Stimulated activated naive CD8-positive, alpha-beta T cell treated with anti-CD3 and anti-CD28 coated beads, Interleukin-15, Interleukin-2, amounts not matched to agents 100 U/mL and 50 U/mL, for 24 hours (primary cell): Measurements from ENCODE around the gene UGT1A6.
"Not testable (repeated sequence)": the region's sequence is repeated elsewhere in the genome, so short reads cannot be mapped to it uniquely, and the experiment has no call there.

Experiments
- ATAC-seq: fragments of 150-1000 bp; cut with Tn5 transposase; one replicate; pipeline ENCODE4 v1.10.0; 2021
- DNase-seq: peaks from one replicate; pipeline ENCODE4 v3.0.0; 2021

UGT1A6 gene

DNA sequence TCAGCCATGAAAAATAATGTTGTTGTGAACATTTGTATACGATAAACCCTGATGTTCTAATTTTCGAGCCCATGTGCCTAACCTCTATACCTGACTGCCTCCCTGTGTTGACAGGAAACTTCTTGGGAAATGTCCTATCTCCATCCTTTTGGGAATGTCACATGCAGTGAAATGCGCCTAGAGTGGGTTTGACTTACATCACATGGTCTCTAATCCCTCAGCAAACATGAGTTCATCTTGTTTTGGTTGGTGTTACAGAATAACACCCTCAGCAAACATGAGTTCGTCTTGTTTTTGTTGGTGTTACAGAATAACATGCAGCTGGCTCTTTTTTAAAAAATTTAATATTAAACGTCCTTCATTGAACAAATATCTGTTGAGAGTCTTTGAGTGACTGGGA, 4.3 kb upstream of the UGT1A6 start:
- ATAC-seq, result no peak
- DNase-seq, result no peak

DNA sequence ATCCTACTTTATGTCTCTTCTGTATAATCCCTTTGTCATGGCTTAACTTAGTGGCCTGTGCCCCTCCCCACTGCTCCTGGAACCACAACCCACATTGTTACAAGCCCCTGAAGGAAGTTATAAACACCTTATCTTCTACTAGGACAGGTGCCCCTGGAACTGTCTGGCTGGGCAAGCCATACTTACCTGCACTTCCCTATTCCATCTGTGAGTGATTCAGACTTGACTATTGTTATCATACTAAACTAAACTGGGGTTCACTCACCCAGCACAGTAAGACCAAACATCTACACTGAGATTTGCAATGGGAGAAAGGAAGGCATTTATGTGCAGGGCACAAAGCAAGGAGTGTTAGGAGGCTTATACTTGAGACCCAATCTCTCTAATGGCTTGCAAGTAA, 3.7 kb upstream of the UGT1A6 start:
- DNase-seq (no peak), ATAC-seq (no peak)

DNA sequence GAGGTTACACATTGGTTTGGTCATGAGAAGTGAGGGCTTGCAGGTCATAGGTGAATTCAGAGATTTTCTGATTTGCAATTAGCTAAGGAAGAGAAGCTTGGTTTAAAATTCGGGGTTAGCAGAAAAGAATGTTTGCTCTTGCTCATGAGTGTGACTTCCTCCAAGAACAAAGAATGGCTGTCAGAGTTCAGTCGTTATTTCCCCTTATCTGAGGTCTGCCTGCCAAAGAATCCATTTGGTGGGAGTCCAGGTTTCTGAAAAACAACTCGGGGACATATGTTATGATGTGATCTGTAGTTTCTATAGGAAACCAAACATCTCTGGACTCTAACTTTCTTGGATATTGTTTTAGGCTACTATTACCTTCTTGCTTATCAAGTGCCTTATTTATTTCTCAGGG, 3.2 kb upstream of the UGT1A6 start:
- DNase-seq (no peak), ATAC-seq (no peak)

DNA sequence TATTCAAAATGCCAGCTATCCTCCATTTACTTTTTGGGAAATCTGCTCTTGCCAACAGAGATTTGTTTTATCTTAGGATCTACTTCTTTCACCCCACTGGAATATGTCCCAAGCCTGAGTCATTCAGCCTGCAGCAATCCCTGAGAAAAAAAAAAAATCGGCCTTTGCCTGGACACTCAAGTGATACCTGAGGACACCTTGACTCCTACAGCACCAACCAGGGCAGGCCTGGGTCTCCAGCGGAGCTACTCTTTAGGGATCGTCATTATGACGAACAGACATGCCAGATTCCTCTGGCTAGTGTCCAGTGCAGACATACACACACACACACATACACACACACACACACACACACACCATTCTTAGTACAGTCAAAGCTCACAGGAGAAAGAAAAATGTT, 2.2 kb upstream of the UGT1A6 start:
- ATAC-seq (no peak), DNase-seq (no peak)

DNA sequence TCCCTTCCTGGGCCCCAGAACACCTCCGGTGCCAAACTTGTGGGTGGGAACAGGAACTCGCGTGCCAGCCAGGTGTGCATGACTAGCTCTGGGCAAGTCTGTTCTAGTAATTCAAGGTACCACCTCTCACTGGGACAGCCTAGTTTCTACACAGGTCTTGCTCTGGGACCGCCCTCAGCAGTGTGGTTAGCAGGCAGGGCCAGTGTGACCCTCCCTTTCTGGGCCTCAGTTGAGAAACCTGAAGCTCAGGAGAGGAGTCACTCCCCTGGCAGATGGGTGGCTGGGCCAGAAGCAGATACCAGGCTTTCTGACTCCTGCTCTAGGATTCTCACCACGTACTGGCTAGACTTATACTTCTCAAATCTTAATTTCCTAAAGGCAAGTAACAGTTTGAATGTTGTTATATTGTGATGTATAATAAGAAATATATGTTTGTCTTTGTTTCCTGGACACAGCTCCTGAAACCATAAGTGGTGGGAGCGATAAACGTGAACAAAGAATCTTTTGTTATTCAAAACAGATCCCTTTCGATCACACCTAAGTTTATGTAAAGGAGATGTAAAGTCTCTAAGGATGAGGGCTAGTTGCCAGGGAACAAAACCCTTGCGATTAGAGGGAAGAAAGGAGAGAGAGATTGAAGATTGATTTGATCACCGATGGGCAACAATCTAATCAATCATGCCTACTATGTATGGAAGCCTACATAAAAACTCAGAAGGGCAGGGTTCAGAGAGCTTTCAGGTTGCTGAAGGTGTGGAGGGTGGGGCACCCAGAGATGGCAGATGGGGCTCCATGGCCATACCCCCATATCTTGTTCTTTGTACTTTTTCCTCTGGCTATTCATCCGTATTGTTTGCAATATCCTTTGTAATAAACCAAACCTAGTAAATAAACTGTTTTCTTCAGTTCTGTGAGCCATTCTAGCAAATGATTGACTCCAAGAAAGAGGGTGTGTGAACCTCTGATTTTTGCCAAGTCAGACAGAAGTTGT, 952 bp upstream of the UGT1A6 start:
- DNase-seq (no peak), ATAC-seq (no peak)

DNA sequence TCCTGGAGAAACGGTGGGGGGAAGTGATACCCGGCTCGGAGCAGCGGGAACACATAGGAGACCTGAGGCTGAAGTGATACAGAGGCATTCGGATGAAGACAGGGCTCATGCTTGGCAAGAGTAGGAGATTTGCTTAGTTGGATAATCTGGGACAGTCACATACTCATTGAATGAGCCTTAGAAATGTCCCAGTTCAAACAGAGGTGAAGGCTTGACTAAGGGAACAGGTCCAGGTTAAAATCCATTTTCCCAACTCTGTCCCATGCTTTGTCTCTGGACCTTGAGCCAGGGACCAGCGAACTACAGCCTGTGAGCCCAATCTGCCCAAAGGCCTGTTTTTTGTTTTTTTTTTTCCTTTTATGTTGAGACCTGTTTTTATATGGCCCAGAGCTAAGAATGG, 1.3 kb downstream of the UGT1A6 start:
- no peak for ATAC-seq
- DNase-seq, result no peak

DNA sequence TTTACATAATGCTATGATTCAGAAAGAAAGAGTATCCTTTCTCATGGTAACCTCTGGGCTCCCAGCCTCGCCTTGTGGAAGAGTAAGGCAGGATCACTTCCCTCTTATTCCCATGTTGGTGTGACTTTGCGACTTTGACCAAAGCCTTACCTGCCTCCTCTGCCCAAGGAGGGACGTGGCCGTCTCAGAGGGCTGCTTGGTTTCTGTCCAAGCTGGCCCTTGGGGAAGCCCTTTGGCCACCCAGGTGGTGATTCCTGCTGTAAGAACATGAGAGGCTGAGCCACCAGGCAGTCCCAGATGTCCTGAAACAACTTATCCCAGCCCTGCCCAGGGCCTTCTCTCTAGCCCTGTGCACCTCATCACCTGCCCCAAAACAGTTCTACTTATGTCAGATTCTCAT, 6.0 kb downstream of the UGT1A6 start:
- ATAC-seq (no peak), DNase-seq (no peak)

DNA sequence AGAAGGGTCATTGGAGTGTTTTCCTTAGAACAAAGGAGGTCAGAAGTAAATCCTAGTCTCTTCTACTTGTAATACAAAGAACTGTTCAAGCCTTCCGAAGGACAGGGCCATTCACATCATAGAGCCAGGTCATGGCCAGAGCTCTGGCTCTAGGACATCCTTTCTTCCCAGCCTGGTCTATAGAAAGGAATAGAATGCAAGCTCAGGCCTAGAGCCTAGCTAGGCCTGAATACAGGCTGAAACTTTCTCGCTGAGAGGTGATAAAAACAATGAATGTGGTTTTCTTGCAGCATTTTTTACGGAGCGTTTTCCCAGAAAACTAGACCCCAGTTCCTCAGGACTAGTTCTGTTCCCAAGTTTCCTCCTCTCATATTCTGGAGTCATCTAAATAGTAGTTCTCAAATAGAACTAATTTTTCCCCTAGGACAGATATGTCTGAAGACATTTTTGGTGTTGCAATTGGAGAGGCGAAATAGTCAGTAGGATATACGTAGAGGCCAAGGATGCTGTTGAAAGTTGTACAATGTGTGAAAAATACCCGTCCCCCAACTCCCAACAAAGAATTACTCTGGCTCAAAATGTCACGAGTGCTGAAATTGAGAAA, 6.8 kb downstream of the UGT1A6 start:
- DNase-seq (no peak), ATAC-seq (no peak)

DNA sequence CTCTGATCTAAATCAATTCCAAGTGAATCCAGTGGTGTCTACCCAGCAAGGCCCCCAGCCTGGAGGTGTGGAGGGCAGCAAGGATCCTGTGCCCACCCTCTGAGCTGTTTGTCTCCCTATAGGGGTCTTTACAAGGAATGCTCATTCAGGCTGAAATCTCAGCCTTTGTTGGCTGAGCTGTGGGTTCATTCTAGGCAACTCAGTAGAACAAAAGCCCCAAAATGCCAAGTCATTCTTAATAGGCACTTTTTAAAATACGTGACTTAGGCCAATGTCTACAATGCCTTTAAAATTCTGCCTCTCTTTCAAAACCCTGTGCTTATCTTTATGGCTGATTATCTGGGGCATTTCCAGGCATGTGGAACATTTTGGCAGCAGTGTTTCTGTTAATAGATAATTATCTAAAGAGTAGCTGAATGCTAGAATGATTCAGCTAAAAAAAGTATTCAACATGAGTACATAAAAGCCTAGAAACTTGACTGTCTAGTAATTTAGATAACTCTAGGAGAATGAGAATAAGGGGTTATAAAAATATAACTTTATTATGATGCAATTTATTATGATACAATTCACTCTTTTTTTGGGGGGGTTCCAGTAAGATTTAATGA, 7.4 kb downstream of the UGT1A6 start:
- DNase-seq, result no peak
- no peak for ATAC-seq

DNA sequence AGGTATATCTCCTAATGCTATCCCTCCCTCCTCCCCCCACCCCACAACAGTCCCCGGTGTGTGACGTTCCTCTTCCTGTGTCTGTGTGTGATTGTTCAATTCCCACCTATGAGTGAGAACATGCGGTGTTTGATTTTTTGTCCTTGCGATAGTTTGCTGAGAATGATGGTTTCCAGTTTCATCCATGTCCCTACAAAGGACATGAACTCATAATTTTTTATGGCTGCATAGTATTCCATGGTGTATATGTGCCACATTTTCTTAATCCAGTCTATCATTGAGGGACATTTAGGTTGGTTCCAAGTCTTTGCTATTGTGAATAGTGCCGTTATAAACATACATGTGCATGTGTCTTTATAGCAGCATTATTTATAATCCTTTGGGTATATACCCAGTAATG, 8.2 kb downstream of the UGT1A6 start:
- ATAC-seq, DNase-seq: not testable (repeated sequence)

DNA sequence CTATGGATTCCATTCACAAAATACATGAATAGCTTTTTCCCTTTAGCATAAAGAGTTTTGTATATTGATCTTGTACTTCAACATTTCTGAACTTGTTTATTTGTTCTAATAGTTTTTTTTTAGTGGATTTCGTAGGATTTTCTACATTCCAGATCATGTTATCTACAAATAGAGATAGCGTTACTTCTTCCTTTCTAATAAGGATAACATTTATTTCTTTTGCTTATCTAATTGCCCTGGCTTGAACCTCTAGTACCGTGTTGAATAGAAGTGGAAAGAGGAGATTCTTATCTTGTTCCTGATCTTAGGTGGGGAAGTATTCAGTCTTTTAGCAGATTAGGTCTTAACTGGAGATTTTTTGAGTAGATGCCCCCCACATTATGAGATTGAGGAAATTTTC, 9.5 kb downstream of the UGT1A6 start:
- ATAC-seq (no peak), DNase-seq (no peak)

DNA sequence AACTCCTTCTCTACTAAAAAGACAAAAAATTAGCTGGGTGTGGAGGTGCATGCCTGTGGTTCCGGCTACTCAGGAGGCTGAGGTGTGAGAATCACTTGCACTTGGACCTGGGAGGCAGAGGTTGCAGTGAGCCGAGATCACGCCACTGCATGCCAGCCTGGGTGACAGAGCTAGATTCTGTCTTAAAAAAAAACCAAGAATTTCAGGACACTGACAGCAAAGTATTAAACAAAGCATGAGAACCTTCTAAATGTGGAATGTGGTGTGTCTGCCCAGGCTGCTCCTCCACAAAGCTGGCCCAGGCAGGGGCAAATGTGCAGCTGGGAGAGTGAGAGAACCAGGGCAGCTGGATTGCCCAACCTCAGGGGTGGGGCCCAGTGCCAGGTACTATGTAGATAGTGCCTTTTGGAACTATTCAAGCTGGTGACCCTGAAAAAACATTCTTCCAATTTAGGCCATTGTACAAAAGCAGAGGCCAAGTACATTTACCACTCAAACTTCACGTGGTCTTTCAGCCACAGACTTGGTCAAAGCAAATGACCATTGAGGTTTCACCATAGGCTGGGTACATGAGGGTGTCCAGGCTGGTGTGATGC, 13.3 kb downstream of the UGT1A6 start:
- DNase-seq, result no peak
- ATAC-seq, result no peak

DNA sequence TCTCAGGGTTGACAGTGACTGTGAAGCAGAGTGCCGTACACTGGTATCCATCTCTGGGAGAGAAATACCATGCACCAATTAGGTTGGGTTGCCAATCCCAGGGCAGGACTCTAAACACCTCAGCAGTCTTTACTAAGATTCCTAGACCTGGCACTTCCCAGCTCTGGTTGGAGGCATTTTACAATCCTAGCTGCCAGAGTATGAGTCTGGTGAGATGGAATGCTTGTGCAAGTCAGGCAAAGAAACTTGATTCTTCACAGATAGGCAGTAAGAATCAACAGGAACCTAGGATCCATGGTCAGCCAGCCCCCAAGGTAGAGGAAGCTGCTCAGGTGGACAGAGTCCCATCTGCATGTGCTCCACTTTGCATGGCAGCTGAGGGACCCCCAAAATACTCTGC, 14.0 kb downstream of the UGT1A6 start:
- DNase-seq (no peak), ATAC-seq (no peak)

DNA sequence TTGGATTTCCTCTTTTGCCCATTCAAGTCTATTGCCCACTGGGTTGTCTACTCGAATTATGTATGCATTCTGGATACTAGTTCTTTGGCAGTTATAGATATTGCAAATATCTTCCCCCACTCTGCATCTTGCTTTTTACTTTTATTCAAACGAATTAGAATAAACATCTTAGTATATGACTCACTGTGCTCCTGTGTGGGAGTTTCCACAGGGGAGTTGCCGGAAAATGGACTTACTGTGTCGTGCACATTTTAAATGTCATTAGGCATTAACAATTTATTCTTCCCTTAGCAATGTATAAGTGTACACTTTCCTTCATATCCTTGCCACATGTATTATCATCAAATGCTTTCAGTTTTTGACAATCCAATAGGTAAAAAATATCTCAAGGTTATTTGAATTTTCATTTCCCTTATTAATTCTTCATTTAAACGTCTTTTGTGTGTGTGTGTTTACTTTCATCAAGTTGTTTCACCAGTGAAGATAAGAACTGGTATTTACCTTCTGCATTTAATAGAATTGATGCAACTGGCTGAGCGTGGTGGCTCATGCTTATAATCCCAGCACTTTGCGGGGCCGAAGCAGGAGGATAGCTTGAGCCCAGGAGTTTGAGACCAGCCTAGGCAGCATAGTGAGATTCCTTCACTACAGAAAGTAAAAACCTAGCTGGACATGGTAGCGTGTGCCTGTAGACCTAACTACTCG, 15.4 kb downstream of the UGT1A6 start:
- DNase-seq (no peak), ATAC-seq (no peak)

DNA sequence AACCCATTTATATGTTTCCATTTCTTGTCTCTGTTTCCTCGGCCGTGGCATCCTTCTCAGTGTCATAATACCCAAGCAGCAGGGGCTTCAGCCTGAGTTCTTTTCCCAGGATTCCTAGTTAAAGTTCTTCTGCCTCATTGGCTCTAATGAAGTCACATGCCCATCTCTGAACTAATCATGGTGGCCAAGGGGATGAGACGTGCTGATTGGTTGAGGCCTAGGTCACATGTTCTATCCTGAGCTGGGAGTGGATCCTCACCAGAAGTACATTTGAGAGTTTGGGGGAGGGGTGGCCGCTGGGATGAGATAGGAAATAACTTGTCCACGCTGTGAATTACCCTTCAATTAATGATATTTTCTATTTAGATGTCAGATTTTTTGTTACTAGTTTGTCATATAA, 16.3 kb downstream of the UGT1A6 start:
- no peak for DNase-seq
- ATAC-seq, result no peak

DNA sequence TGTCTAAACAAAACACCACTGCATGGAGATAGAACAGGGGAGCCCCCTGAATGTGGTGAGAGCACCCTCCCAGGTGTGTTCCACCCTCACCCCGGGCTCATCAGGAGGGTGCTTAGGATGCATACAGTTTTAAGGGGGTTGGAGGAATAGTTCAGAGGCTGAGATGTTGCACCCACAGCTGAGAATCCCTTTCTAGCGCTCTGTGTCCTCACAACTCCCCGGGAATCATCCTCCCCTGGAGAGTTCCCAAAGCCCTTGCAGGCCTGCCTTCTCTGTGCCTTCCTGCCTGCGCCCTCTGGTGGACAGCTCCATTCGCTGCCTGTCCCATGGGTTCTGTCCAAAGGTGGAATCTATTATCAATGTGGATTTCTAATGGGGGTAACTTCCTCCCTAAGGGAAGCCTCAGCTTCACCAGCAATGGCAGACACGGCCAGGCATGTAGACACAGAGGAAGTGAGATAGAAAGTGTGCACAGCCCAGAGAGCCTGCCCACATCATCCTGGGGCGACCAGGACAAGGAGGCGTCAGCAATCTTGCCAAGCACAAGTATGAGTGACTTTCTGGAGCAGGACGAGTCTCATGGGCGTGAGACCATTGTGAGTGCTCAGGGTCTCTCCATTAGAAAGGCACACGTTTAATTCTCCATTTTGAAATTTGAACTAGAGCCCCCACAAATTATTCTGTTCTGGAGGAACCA, 18.8 kb downstream of the UGT1A6 start:
- DNase-seq (peak; percentile 83), ATAC-seq (peak; percentile 63)

DNA sequence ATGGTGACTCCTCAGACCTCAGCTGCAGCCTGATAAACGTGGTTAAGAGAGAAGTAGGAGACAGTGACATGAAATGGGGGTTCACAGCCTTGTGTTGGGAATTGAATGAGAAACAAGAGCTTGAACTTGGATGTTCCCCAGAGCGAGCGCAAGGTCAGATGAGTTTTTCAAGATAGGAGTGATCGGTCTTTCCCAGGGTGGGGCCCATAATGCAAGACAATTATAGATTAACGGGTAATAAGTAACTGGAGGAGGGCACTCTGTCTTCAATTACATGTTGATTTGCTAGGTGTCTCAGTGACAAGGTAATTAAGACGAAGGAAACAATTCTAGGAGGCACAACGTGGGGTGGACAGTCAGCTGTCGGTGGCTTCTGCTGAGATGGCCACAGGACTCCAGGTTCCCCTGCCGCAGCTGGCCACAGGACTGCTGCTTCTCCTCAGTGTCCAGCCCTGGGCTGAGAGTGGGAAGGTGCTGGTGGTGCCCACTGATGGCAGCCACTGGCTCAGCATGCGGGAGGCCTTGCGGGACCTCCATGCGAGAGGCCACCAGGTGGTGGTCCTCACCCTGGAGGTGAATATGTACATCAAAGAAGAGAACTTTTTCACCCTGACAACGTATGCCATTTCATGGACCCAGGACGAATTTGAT, 20.0 kb downstream of the UGT1A6 start, which contains the start of gene UGT1A5:
TSS of gene UGT1A5 (plus strand) at position 297 of the 651 bp plus-strand sequence. CDS start at position 382, 85 bp downstream.
- no peak for ATAC-seq
- DNase-seq, result no peak

DNA sequence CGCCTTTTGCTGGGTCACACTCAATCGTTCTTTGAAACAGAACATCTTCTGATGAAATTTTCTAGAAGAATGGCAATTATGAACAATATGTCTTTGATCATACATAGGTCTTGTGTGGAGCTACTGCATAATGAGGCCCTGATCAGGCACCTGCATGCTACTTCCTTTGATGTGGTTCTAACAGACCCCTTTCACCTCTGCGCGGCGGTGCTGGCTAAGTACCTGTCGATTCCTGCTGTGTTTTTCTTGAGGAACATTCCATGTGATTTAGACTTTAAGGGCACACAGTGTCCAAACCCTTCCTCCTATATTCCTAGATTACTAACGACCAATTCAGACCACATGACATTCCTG, 20.5 kb downstream of the UGT1A6 start:
- ATAC-seq (no peak), DNase-seq (no peak)

DNA sequence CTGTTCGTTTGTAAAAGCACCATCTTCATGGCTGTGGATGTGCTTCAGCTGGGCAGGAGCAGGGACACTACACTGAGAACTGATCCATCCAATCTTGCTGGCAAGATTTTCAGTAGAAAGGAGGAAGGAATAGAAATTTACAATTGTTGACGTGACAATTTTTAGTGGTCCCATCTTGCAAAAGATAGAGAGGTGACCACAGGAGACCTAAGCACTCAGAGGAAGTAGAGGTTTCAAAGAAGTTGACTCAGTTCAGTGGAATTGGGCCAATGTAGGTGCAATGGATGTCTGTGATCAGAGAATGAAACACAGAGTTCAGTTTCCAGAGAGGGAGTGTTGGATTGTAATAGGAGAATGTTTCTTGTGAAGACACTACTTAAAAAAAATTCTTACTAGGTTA, 21.4 kb downstream of the UGT1A6 start:
- no peak for ATAC-seq

DNA sequence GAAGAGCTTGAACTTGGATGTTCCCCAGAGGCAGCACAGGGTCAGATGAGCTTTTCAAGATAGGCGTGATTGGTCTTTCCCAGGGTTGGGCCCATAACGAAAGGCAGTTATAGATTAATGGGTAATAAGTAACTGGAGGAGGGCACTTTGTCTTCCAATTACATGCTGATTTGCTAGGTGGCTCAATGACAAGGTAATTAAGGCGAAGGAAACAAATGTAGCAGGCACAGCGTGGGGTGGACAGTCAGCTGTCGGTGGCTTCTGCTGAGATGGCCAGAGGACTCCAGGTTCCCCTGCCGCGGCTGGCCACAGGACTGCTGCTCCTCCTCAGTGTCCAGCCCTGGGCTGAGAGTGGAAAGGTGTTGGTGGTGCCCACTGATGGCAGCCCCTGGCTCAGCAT, 25.9 kb downstream of the UGT1A6 start, which contains the start of gene UGT1A4:
TSS of gene UGT1A4 (plus strand) at position 185 of the 400 bp plus-strand sequence. CDS start at position 270, 85 bp downstream.
- DNase-seq (no peak), ATAC-seq (no peak)

More for the DNA sequence above, 21.4 kb downstream of the UGT1A6 start:
- no peak for DNase-seq
